GM19238 (cell line): Measurements from ENCODE around the gene ANKRD6.

Source experiments
- DNase-seq: peaks from one replicate; pipeline ENCODE4 v3.0.0; 2011; ENCODE audit warnings: low spot score; ENCODE audit not compliant: insufficient read length

The ANKRD6 gene

GRCh38 chr6:89508755-89509563 lies 76.0 kb downstream of the ANKRD6 start:
- DNase-seq, result no peak

- DNase-seq, result no peak
These were observed 76.9 kb downstream of the ANKRD6 start for GRCh38 chr6:89509777-89510281.

DNA sequence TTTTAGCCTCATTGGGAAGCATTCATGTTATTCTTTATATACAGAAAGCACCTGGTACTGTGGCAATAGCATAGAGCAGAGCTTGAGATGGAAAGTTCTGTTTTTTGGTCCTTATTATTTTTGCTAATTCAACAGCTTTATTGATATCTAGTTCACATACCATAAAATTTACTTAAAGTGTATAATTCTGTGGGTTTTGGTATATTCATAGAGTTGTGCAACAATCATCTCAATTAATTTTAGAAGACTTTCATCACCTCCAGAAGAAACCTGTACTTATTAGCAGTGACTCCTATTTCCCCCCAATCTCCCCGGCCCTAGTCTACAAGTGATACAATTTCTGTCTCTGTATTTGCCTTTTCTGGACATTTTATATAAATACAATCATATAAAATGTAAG lies 77.4 kb downstream of the ANKRD6 start:
- DNase-seq, result no peak

DNA sequence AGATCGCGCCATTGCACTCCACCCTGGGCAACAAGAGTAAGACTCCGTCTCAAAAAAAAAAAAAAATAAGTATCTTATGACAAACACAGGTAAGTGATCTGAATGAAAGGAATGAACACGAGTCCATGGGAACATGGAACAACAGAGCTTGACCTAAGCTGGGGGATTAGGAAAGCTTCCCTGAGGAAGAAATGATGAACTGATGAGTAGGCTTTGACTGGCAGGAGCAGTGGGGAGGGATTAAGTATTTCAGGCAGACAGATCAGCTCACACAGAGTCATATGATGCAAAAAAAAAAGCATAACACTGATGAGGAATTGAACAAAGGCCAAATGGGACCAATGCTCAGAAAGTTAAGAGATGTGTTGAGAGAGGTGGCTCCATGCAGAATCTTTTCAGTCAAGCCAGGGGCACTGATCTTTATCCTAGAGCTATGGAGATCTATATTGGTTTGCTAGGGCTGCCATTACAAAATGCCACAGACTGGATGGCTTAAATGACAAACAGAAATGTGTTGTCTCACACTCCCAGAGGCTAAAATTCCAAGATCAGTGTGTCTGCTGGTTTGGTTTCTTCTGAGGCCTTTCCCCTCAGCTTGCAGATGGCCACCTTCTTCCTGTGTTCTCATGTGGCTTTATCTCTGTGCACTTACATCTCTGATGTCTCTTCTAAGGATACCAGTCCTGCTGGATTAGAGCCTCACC lies 85.6 kb downstream of the ANKRD6 start:
- no peak for DNase-seq

DNA sequence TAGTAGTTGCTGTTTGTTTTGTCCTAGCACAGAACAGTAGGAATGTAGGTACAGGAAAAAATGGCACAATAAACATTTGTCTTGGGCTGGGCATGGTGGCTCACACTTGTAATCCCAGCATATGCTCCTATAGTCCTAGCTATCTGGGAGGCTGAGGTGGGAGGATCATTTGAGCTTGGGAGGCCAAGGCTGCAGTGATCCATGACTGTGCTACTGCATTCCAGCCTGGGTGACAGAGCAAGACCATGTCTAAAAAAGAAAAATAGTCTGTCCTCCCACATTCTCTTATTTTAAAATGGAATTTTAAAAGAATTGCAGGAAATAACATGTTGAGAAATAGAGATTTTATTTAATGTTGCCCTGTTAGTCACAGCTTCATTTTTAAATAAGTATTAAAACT lies 87.8 kb downstream of the ANKRD6 start:
- DNase-seq, result no peak

GRCh38 chr6:89522778-89523177 lies 89.8 kb downstream of the ANKRD6 start:
- DNase-seq, result no peak

DNA sequence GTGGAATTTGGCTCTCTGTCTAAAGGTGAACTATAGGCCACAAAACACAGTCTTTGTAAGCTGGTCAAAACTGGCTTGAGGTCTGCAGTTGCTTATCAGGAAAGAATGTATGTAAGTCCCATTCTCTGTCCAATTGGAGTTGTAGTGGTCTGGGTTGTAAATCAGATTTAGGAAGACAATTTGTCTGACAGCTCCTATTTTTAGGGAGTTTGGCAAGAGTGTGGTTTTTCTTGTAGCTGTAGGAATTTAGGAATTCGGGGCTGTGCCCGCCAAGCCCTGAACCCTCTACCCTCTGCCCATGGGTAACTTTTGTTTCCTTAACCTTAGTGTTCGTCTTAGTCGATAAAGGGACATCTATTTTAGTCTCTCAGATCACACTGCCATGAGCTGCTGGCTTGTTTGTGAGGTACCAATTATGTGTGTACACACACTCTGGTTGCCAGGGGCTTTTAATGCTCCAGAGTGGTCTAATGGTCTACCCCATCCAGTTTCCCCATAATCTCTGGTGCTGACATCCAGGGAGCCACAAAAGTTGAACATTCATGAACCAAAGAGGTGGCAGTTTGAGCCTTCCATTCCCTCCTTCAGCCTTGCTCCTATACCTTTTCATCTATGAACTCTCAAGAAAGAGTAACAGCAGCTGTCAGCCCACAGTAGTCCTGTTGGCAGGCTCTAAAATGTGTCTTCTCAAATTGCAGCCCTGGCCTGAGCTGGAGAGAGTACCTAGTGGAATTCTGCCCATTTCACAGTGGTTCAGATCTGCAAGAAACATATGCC lies 93.0 kb downstream of the ANKRD6 start:
- DNase-seq, result no peak

DNA sequence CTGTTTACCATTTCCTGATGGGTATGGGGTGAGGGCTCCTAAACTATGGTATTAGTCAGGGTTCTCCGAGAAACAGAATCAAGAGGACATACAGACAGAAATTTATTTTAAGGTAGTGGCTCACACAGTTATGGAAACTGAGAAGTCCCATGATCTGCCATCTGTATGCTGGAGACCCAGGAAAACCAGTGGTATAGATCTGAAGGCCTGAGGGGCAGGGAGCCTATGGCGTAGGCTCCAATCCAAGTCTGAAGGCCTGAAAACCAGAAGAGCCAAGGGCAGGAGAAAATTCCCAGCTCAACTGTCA lies 93.6 kb downstream of the ANKRD6 start:
- DNase-seq, result no peak

GRCh38 chr6:89527634-89528033 lies 94.7 kb downstream of the ANKRD6 start:
- DNase-seq, result no peak

GRCh38 chr6:89528866-89529265 lies 95.9 kb downstream of the ANKRD6 start:
- no peak for DNase-seq

DNA sequence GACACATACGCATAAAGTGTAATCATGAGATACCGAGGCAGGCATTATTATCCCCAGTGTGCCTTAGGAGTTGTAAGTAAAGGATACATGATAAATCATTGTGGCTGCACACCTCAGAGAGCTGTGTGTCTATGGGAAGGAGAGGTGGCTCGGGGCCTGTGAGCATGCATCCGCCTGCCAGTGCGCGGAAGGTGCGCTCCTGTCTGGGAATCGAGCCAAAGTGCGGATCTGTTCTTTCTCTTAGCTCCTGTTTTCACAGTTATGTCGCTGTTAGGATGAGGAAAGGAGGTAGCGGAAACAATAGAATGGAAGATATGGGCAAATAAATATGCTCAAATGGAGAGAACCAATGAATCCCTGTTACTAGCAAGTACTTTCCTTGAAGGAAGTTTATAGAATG lies 98.0 kb downstream of the ANKRD6 start:
- DNase-seq, result no peak

- no peak for DNase-seq
These were observed 103.3 kb downstream of the ANKRD6 start for GRCh38 chr6:89536231-89536630.

DNA sequence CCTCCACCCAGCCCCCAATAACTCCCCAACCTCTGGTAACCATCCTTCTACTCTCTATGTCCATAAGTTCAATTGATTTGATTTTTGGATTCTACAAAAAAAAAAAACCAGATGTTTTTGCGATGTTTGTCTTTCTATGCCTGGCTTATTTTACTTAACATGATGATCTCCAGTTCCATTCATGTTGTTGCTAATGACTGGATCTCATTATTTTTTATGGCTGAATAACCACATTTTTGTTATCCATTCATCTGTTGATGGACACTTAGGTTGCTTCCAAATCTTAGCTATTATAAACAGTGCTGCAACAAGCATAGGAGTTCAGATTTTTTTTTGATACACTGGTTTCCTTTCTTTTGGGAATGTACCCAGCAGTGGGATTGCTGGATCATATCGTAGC lies 106.8 kb downstream of the ANKRD6 start:
- no peak for DNase-seq

DNA sequence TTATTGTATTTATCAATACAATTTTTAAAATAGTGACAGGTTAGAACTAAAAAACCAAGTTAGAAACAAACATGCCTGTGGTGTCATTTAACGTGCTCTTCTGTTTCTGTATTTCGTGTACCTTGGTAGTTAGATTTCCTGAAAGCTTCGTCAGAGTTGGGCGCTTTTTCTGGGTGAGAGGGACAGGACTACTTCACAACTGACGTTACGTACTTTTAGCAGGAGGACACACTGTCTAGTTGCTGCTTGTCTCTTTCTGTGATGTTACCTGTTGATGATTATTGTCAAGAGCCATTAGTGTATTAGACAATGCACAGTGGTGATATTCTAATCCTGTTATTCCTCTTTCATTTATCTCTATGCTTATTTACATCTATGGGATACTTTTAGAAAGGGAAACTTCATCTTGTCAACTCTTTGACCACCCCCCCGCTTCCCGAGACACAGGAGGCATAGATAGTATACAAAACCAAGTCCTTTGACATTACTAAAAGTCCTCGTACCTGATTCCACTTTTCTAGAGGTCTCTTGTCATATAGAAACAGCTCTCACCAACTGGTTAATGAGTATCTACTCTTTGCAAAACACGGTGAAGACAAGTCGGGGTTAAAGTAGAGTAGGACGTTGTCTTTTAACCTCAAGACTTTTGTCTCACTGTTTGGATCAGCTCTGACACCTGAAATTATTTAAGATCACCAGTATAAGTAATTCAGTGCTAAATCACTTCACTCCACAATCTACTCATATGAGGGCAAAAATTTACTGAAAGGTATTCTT lies 109.3 kb downstream of the ANKRD6 start:
- no peak for DNase-seq

DNA sequence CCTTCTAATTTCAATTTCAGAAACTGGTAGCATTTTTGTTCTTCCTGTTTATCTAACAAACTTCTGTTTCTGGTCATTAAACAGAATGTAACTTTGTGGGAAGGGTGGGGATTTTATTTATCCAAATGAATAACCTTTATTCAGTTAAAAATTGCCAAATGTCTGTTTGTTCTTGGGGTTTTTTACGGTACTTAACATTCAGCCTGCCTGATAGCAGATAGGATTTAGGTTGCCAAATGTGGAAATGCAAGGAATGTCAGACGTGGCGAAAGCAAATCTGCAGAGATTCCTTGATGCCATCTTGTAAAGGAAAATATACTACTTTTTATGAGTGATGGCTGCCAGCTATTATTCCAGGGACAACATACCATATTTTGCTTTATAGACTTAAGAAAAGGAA lies 109.9 kb downstream of the ANKRD6 start:
- DNase-seq, result no peak

GRCh38 chr6:89547281-89547680 lies 114.3 kb downstream of the ANKRD6 start:
- DNase-seq, result no peak

GRCh38 chr6:89553431-89553830 lies 120.5 kb downstream of the ANKRD6 start:
- no peak for DNase-seq

DNA sequence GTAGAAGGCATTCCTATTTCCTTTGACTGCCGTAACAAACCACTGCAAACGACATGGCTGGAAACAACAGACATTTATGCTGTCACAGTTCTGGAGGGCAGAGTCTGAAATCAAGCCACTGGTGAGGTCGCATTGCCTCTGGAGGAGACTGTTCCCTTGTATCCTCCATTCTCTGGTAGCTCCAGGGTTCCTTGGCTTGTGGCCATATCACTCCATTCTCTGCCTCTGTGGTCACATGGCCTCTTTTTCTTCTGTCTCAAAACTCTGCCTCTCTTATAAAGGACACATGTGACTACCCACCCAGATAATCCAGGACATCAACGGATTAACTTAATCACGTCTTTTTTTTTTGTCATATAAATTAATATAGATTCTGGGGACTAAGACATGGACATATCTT lies 121.2 kb downstream of the ANKRD6 start:
- no peak for DNase-seq

DNA sequence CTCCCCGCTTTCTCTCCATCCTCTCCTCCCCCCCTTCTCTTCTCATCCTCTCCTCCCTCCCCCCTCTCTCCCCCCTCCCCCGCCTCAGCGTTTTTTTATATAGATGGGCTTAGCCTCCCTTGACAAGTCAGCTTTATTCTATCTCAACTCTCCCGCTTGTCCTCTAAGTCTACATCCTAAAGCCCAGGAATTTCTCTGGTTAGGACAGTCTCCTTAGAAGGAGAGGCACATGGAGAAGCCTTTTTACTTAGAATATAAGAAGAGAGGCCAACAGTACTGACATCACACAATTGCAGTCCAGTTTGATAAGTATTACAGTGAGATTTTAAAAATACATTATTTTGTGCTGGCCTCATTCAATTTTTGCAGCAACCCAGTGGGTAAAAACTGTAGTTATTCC lies 122.1 kb downstream of the ANKRD6 start:
- DNase-seq, result no peak

- no peak for DNase-seq
These were observed 122.9 kb downstream of the ANKRD6 start for GRCh38 chr6:89555806-89556205.

- DNase-seq, result no peak
These were observed 126.5 kb downstream of the ANKRD6 start for GRCh38 chr6:89559487-89559886.
